Pulmonary artery endothelial cell (primary cell): Measurements from ENCODE around the gene SOBP. TPM values are rescaled to one million over a fixed set of nuclear protein-coding genes. Genes with fewer than 3 reads are reported as not detected.

Experiments
- DNase-seq: peaks from one replicate; pipeline ENCODE4 v3.0.0-alpha.2; 2011; ENCODE audit warnings: low read depth, low spot score
- total RNA-seq: library from RNA; depleted of rRNA; stranded (reverse); fragments of >200 nt; gene quantifications from 2 replicates; pipeline ENCODE4 v1.2.3, GENCODE V29; 2014

Gene SOBP
- total RNA-seq, 1 donor from 2014 or later, result 2.8 TPM

- DNase-seq, result no peak
Observed at GRCh38 chr6:107656883-107657282, 167.0 kb downstream of the SOBP start.

- no peak for DNase-seq
Observed at GRCh38 chr6:107657373-107657754, 167.4 kb downstream of the SOBP start.

GRCh38 chr6:107657755-107658461 lies 168.0 kb downstream of the SOBP start:
- peak; percentile 17 for DNase-seq

GRCh38 chr6:107658920-107659865 lies 169.3 kb downstream of the SOBP start:
- no peak for DNase-seq

- DNase-seq, result no peak
Observed at GRCh38 chr6:107660839-107661238, 170.9 kb downstream of the SOBP start.

- no peak for DNase-seq
Observed at GRCh38 chr6:107661291-107661690, 171.4 kb downstream of the SOBP start.

GRCh38 chr6:107662333-107662732 lies 172.4 kb downstream of the SOBP start:
- no peak for DNase-seq

- no peak for DNase-seq
Observed at GRCh38 chr6:107663308-107663707, 173.4 kb downstream of the SOBP start.

GRCh38 chr6:107665382-107665781 lies 175.5 kb downstream of the SOBP start:
- DNase-seq, result no peak

GRCh38 chr6:107666084-107666980 lies 176.4 kb downstream of the SOBP start:
- DNase-seq, result no peak

GRCh38 chr6:107666981-107667601 lies 177.2 kb downstream of the SOBP start:
- DNase-seq, result no peak

GRCh38 chr6:107667790-107668189 lies 177.9 kb downstream of the SOBP start:
- DNase-seq, result no peak

- no peak for DNase-seq
Observed at GRCh38 chr6:107668743-107669474, 179.0 kb downstream of the SOBP start.

GRCh38 chr6:107670792-107671199 lies 180.9 kb downstream of the SOBP start:
- DNase-seq, result peak; percentile 22

- DNase-seq, result no peak
Observed at GRCh38 chr6:107673076-107673494, 183.2 kb downstream of the SOBP start.

GRCh38 chr6:107674995-107675738 lies 185.2 kb downstream of the SOBP start:
- DNase-seq, result peak; percentile 51

- no peak for DNase-seq
Observed at GRCh38 chr6:107676042-107676441, 186.1 kb downstream of the SOBP start.

GRCh38 chr6:107677399-107677798 lies 187.5 kb downstream of the SOBP start:
- DNase-seq, result no peak

GRCh38 chr6:107679457-107679856 lies 189.5 kb downstream of the SOBP start:
- no peak for DNase-seq

- DNase-seq, result no peak
Observed at GRCh38 chr6:107682721-107683120, 192.8 kb downstream of the SOBP start.
